ENCODE measurements around the gene PDIA4.
"Not testable (repeated sequence)": the region's sequence is repeated elsewhere in the genome, so short reads cannot be mapped to it uniquely, and the experiment has no call there.

Gene PDIA4

GRCh38 chr7:149014309-149014708, 14.0 kb downstream of the PDIA4 start:
- H3K27me3 Mint-ChIP-seq: no peaks in the 10 kb centered on the region
- no peak overlapping the region for H3K4me3 Mint-ChIP-seq
- no peak overlapping the region for H3K27ac Mint-ChIP-seq
- no peaks in the 10 kb centered on the region for H3K9me3 Mint-ChIP-seq (ENCODE audit: low read depth)
- H3K36me3 Mint-ChIP-seq: peaks cover 7% of the 10 kb centered on the region
- H3K4me1 Mint-ChIP-seq (ENCODE audit: low read depth): peaks cover 1% of the 10 kb centered on the region

- Mint-ChIP-seq H3K4me1 (ENCODE audit: low read depth) (peaks cover 1% of the 10 kb centered on the region), H3K4me3 (no peak overlapping the region), H3K36me3 (peaks cover 3% of the 10 kb centered on the region), H3K27me3 (no peaks in the 10 kb centered on the region), H3K9me3 (ENCODE audit: low read depth) (no peaks in the 10 kb centered on the region), H3K27ac (peak overlapping the region; percentile 51)
These were observed 14.4 kb downstream of the PDIA4 start for GRCh38 chr7:149013876-149014275.

- not testable (repeated sequence) for H3K4me3 Mint-ChIP-seq; H3K36me3 Mint-ChIP-seq; H3K9me3 Mint-ChIP-seq (ENCODE audit: low read depth); H3K4me1 Mint-ChIP-seq (ENCODE audit: low read depth); H3K27me3 Mint-ChIP-seq
- H3K27ac Mint-ChIP-seq: peak overlapping the region; percentile 17
These were observed 15.6 kb downstream of the PDIA4 start for GRCh38 chr7:149012730-149013129.

GRCh38 chr7:149011491-149011890, 16.8 kb downstream of the PDIA4 start:
- Mint-ChIP-seq H3K4me3 (no peak overlapping the region), H3K9me3 (ENCODE audit: low read depth) (no peaks in the 10 kb centered on the region), H3K4me1 (ENCODE audit: low read depth) (peaks cover 1% of the 10 kb centered on the region), H3K36me3 (peaks cover 3% of the 10 kb centered on the region), H3K27me3 (no peaks in the 10 kb centered on the region), H3K27ac (no peak overlapping the region)

GRCh38 chr7:149010451-149010850, 17.9 kb downstream of the PDIA4 start:
- Mint-ChIP-seq H3K4me1 (ENCODE audit: low read depth) (peaks cover 4% of the 10 kb centered on the region), H3K27me3 (no peaks in the 10 kb centered on the region), H3K4me3 (no peak overlapping the region), H3K27ac (no peak overlapping the region), H3K36me3 (peaks cover 3% of the 10 kb centered on the region), H3K9me3 (ENCODE audit: low read depth) (no peaks in the 10 kb centered on the region)

- Mint-ChIP-seq H3K4me1 (ENCODE audit: low read depth) (peaks cover 4% of the 10 kb centered on the region), H3K36me3 (peaks cover 3% of the 10 kb centered on the region), H3K27me3 (no peaks in the 10 kb centered on the region), H3K27ac (no peak overlapping the region), H3K4me3 (no peak overlapping the region), H3K9me3 (ENCODE audit: low read depth) (no peaks in the 10 kb centered on the region)
These were observed 18.8 kb downstream of the PDIA4 start for GRCh38 chr7:149009527-149009926.

- H3K27me3 Mint-ChIP-seq: no peaks in the 10 kb centered on the region
- no peaks in the 10 kb centered on the region for H3K9me3 Mint-ChIP-seq (ENCODE audit: low read depth)
- H3K36me3 Mint-ChIP-seq: peaks cover 2% of the 10 kb centered on the region
- H3K27ac Mint-ChIP-seq: peak overlapping the region; percentile 16
- H3K4me3 Mint-ChIP-seq: no peak overlapping the region
- peaks cover 3% of the 10 kb centered on the region for H3K4me1 Mint-ChIP-seq (ENCODE audit: low read depth)
These were observed 20.7 kb downstream of the PDIA4 start for GRCh38 chr7:149007611-149008010.

GRCh38 chr7:149007146-149007545, 21.2 kb downstream of the PDIA4 start:
- no peaks in the 10 kb centered on the region for H3K27me3 Mint-ChIP-seq
- H3K4me1 Mint-ChIP-seq (ENCODE audit: low read depth): peaks cover 2% of the 10 kb centered on the region
- peaks cover 2% of the 10 kb centered on the region for H3K36me3 Mint-ChIP-seq
- H3K4me3 Mint-ChIP-seq: no peak overlapping the region
- H3K9me3 Mint-ChIP-seq (ENCODE audit: low read depth): no peaks in the 10 kb centered on the region
- peak overlapping the region; percentile 16 for H3K27ac Mint-ChIP-seq

- Mint-ChIP-seq H3K36me3 (peaks cover 2% of the 10 kb centered on the region), H3K27me3 (no peaks in the 10 kb centered on the region), H3K4me3 (no peak overlapping the region), H3K4me1 (ENCODE audit: low read depth) (peaks cover 2% of the 10 kb centered on the region), H3K27ac (no peak overlapping the region), H3K9me3 (ENCODE audit: low read depth) (no peaks in the 10 kb centered on the region)
These were observed 22.0 kb downstream of the PDIA4 start for GRCh38 chr7:149006345-149006725.

- H3K4me3 Mint-ChIP-seq: no peak overlapping the region
- no peaks in the 10 kb centered on the region for H3K9me3 Mint-ChIP-seq (ENCODE audit: low read depth)
- no peaks in the 10 kb centered on the region for H3K27me3 Mint-ChIP-seq
- H3K4me1 Mint-ChIP-seq (ENCODE audit: low read depth): peaks cover 2% of the 10 kb centered on the region
- H3K36me3 Mint-ChIP-seq: peaks cover 2% of the 10 kb centered on the region
- no peak overlapping the region for H3K27ac Mint-ChIP-seq
These were observed 22.6 kb downstream of the PDIA4 start for GRCh38 chr7:149005427-149006344.

GRCh38 chr7:149004405-149005370, 23.6 kb downstream of the PDIA4 start:
- H3K9me3 Mint-ChIP-seq (ENCODE audit: low read depth): no peaks in the 10 kb centered on the region
- H3K36me3 Mint-ChIP-seq: peaks cover 2% of the 10 kb centered on the region
- H3K4me1 Mint-ChIP-seq (ENCODE audit: low read depth): peaks cover 2% of the 10 kb centered on the region
- H3K27ac Mint-ChIP-seq: no peak overlapping the region
- no peaks in the 10 kb centered on the region for H3K27me3 Mint-ChIP-seq
- H3K4me3 Mint-ChIP-seq: no peak overlapping the region

- Mint-ChIP-seq H3K27ac (no peak overlapping the region), H3K36me3 (peaks cover 2% of the 10 kb centered on the region)
These were observed 24.6 kb downstream of the PDIA4 start for GRCh38 chr7:149003560-149004305.

GRCh38 chr7:149003018-149003417, 25.3 kb downstream of the PDIA4 start:
- no peaks in the 10 kb centered on the region for H3K9me3 Mint-ChIP-seq (ENCODE audit: low read depth)
- H3K27me3 Mint-ChIP-seq: no peaks in the 10 kb centered on the region
- H3K36me3 Mint-ChIP-seq: peaks cover 2% of the 10 kb centered on the region
- H3K27ac Mint-ChIP-seq: no peak overlapping the region
- peaks cover 2% of the 10 kb centered on the region for H3K4me1 Mint-ChIP-seq (ENCODE audit: low read depth)
- no peak overlapping the region for H3K4me3 Mint-ChIP-seq

More at GRCh38 chr7:149003560-149004305, 24.6 kb downstream of the PDIA4 start:
- Mint-ChIP-seq H3K27me3 (no peaks in the 10 kb centered on the region), H3K4me1 (ENCODE audit: low read depth) (peaks cover 2% of the 10 kb centered on the region), H3K9me3 (ENCODE audit: low read depth) (no peaks in the 10 kb centered on the region), H3K4me3 (no peak overlapping the region)

GRCh38 chr7:149002604-149003003, 25.7 kb downstream of the PDIA4 start:
- Mint-ChIP-seq H3K4me3 (no peak overlapping the region), H3K27me3 (no peaks in the 10 kb centered on the region), H3K27ac (no peak overlapping the region), H3K9me3 (ENCODE audit: low read depth) (no peaks in the 10 kb centered on the region), H3K4me1 (ENCODE audit: low read depth) (peaks cover 2% of the 10 kb centered on the region), H3K36me3 (peaks cover 2% of the 10 kb centered on the region)

Data from activated naive CD8-positive, alpha-beta T cell (primary cell).